Stomach (tissue), 9 donors: ENCODE data around the gene CTNND2. TPM values are rescaled to one million over a fixed set of nuclear protein-coding genes. Genes with fewer than 3 reads are reported as not detected.

Experiments
- DNase-seq, 2 donors: peaks; one replicate each; pipeline versions ENCODE4 v3.0.0 to v3.0.0-alpha.2; 2013 to 2019
- H3K27ac ChIP-seq, 5 donors: fragments of 200-600 bp in 4 of 5; sonication (generic) in 4 of 5; one replicate each; pipeline ENCODE4 v1.5.1; 2013 to 2019; ENCODE audit warnings: mild to moderate bottlenecking in 1 of 5, moderate library complexity in 1 of 5
- H3K27me3 ChIP-seq, 3 donors: fragments of 200-600 bp; sonication (generic); one replicate each; pipeline ENCODE4 v1.5.1; 2017 to 2019; ENCODE audit warnings: mixed run types in 1 of 3
- H3K36me3 ChIP-seq, 4 donors: fragments of 200-600 bp; sonication (generic); 1 replicate in 3 of 4; 2 replicates in 1 of 4; pipeline ENCODE4 v1.5.1; 2016 to 2019
- H3K4me1 ChIP-seq, 4 donors: fragments of 200-600 bp; sonication (generic); one replicate each; pipeline ENCODE4 v1.5.1; 2016 to 2019
- H3K4me3 ChIP-seq, 4 donors: fragments of 200-600 bp; sonication (generic) in 3 of 4; one replicate each; pipeline ENCODE4 v1.5.1; 2016 to 2019; ENCODE audit warnings: mild to moderate bottlenecking in 1 of 4
- H3K9me3 ChIP-seq, 4 donors: fragments of 200-600 bp; sonication (generic); one replicate each; pipeline ENCODE4 v1.5.1; 2016 to 2019
- CTCF ChIP-seq, 7 experiments: fragments of 450-650 bp in 4 of 7; fragments of 200-600 bp in 3 of 7; sonication (generic) in 3 of 7; IDR thresholded peaks; one replicate each; pipeline ENCODE4 v1.5.1; 2016 to 2019; ENCODE audit warnings: antibody characterized with exemption in 7 of 7, control low read depth in 2 of 7, mild to moderate bottlenecking in 1 of 7
- EP300 ChIP-seq: sonication (generic); formaldehyde crosslinking; IDR thresholded peaks from one replicate; pipeline ENCODE4 v1.6.1; 2017; ENCODE audit warnings: antibody characterized with exemption
- POLR2A ChIP-seq, 4 donors: fragments of 450-650 bp; IDR thresholded peaks; one replicate each; pipeline ENCODE4 v1.6.1; 2016; ENCODE audit warnings: antibody characterized with exemption in 4 of 4, control low read depth in 2 of 4, mild to moderate bottlenecking in 1 of 4, moderate library complexity in 1 of 4
- POLR2AphosphoS5 ChIP-seq, 3 donors: sonication (generic); formaldehyde crosslinking; IDR thresholded peaks; one replicate each; pipeline ENCODE4 v1.6.1; 2016; ENCODE audit warnings: antibody characterized with exemption in 3 of 3
- WGBS, 5 donors: extraction: QIAGEN DNeasy Blood & Tissue Kit in 3 of 5; methylation state at CpG; one replicate each; pipeline versions ENCODE4 v1.1.5 to v1.1.7; 2013 to 2018; 5-methylcytosine and 5-hydroxymethylcytosine counted together
- intact Hi-C: fragments of 100-400 bp; cut with DNase I; formaldehyde crosslinking; loops from one replicate; pipeline ENCODE4 v1.15.1; 2023; ENCODE audit warnings: low total_unique reads
- polyA plus RNA-seq, 3 donors: library from polyadenylated mRNA; stranded (reverse); fragments of 200-250 nt; gene quantifications; one replicate each; pipeline ENCODE4 v1.2.3, GENCODE V29; 2013
- total RNA-seq, 5 donors: library from RNA; depleted of rRNA; stranded (reverse); fragments of >200 nt; gene quantifications; one replicate each; pipeline versions ENCODE4 v1.1.0 to v1.2.3, GENCODE V29; 2014 to 2016
- donor health status: healthy with polysubstance abuse.
- donor health status: Bipolar disorder and iron deficiency.
- donor health status: healthy.

The CTNND2 gene
- total and polyA plus RNA-seq, 8 donors: 0.29 to 3.4 (median 2.0) TPM; not detected in 2

- TF ChIP-seq POLR2A (IDR thresholded peaks at IDR 0.05) (no peak), POLR2AphosphoS5 (IDR thresholded peaks at IDR 0.05) (no peak), CTCF (IDR thresholded peaks at IDR 0.05) (no peak), EP300 (no peak)
- Histone ChIP-seq H3K4me1 (no peaks in the 10 kb centered on the region), H3K36me3 (no peaks in the 10 kb centered on the region), H3K27ac (no peak overlapping the region), H3K9me3 (no peaks in the 10 kb centered on the region), H3K27me3 (peaks cover 0 to 3% (median 0%) of the 10 kb centered on the region in 3 donors), H3K4me3 (no peak overlapping the region)
- 46 to 72% (median 60%) methylated on average over 2 of the region's 2 CpGs for WGBS, 5 donors
- intact Hi-C loops: no loop called here
- no peak for DNase-seq
Observed at GRCh38 chr5:11000515-11001353, 903.5 kb downstream of the CTNND2 start.

- TF ChIP-seq CTCF (IDR thresholded peaks at IDR 0.05) (no peak), POLR2AphosphoS5 (IDR thresholded peaks at IDR 0.05) (no peak), EP300 (no peak), POLR2A (IDR thresholded peaks at IDR 0.05) (no peak)
- no peaks in the 10 kb centered on the region for H3K9me3 ChIP-seq
- 86 to 93% (median 91%) methylated on average over 11 of the region's 11 CpGs for WGBS, 5 donors
- intact Hi-C loops: no loop called here
- no peak overlapping the region for H3K27ac ChIP-seq
- H3K4me1 ChIP-seq: no peaks in the 10 kb centered on the region
- peaks cover 0 to 3% (median 1%) of the 10 kb centered on the region in 3 donors for H3K27me3 ChIP-seq
- DNase-seq: no peak
- H3K4me3 ChIP-seq: no peak overlapping the region
- no peaks in the 10 kb centered on the region for H3K36me3 ChIP-seq
Observed at GRCh38 chr5:10999714-11000113, 904.5 kb downstream of the CTNND2 start.

- H3K27me3 ChIP-seq: peaks cover 0 to 6% (median 3%) of the 10 kb centered on the region in 3 donors
- H3K36me3 ChIP-seq: no peaks in the 10 kb centered on the region
- H3K4me1 ChIP-seq: no peaks in the 10 kb centered on the region
- 81 to 93% (median 88%) methylated on average over 8 of the region's 8 CpGs for WGBS, 5 donors
- DNase-seq: no peak
- no peaks in the 10 kb centered on the region for H3K9me3 ChIP-seq
- intact Hi-C loops: no loop called here
- TF ChIP-seq EP300 (no peak), POLR2AphosphoS5 (IDR thresholded peaks at IDR 0.05) (no peak), POLR2A (IDR thresholded peaks at IDR 0.05) (no peak), CTCF (IDR thresholded peaks at IDR 0.05) (no peak)
- H3K27ac ChIP-seq: no peak overlapping the region
- no peak overlapping the region for H3K4me3 ChIP-seq
Observed at GRCh38 chr5:10995891-10996290, 908.4 kb downstream of the CTNND2 start.

GRCh38 chr5:10994091-10994986 is 909.9 kb downstream of the CTNND2 start:
- no peak for TF ChIP-seq CTCF (IDR thresholded peaks at IDR 0.05)
- no peak for TF ChIP-seq POLR2A (IDR thresholded peaks at IDR 0.05)
- TF ChIP-seq POLR2AphosphoS5 (IDR thresholded peaks at IDR 0.05): no peak
- no peak for TF ChIP-seq EP300
- peaks cover 0 to 6% (median 3%) of the 10 kb centered on the region in 3 donors for H3K27me3 ChIP-seq
- intact Hi-C loops: no loop called here
- DNase-seq: no peak
- no peak overlapping the region for H3K4me3 ChIP-seq
- H3K36me3 ChIP-seq: no peaks in the 10 kb centered on the region
- WGBS, 5 donors: 56 to 74% (median 71%) methylated on average over 16 to 23 of the region's 30 CpGs
- H3K4me1 ChIP-seq: no peaks in the 10 kb centered on the region
- H3K9me3 ChIP-seq: no peaks in the 10 kb centered on the region
- no peak overlapping the region for H3K27ac ChIP-seq
